H54 (cell line): Measurements from ENCODE around the gene CFAP91.

Source experiments
- DNase-seq: peaks from one replicate; pipeline ENCODE4 v3.0.0; 2011; ENCODE audit warnings: low spot score, mixed read lengths; ENCODE audit not compliant: insufficient read length
- FAIRE-seq: peaks from 3 replicates; lab custom pipeline; 2011; peaks lifted over from hg19 to GRCh38; lab: Jason Lieb, UNC
- POLR2A ChIP-seq: IDR thresholded peaks from 2 replicates; pipeline ENCODE4 v1.6.1; 2011; ENCODE audit warnings: low read depth, mild to moderate bottlenecking, low read length

CFAP91 gene

DNA sequence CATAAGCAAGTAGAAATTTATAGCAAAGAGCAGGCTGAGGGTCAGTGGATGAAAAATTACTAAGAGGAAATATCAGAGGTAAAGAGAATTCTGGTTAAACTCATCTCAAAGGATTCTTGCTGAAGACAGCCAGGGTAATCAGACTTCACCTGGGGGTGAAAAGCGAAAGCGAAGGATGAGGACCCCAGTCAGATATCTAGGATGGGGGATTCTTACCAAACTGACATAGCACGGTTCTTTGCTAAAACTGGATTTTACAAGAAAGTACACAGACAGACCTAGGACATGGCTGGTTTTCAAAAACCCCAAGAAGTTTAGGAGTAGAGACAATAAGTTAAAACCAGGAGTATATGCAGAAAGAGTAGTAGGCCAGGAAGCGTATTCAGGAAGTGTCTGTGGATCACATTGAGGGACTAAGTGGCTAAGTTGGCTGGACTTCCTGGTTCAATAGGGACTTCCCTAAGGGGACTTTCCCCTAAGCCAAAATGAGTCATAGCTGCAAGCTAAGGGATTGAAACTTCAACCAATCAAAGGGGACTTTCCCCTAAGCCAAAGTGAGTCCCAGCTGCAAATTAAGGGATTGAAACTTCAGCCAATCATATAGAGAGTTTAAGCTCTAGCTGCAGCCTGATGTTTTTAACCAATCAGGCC lies 2.4 kb upstream of the CFAP91 start:
- TF ChIP-seq POLR2A: no peak
- no peak for FAIRE-seq
- DNase-seq: no peak

DNA sequence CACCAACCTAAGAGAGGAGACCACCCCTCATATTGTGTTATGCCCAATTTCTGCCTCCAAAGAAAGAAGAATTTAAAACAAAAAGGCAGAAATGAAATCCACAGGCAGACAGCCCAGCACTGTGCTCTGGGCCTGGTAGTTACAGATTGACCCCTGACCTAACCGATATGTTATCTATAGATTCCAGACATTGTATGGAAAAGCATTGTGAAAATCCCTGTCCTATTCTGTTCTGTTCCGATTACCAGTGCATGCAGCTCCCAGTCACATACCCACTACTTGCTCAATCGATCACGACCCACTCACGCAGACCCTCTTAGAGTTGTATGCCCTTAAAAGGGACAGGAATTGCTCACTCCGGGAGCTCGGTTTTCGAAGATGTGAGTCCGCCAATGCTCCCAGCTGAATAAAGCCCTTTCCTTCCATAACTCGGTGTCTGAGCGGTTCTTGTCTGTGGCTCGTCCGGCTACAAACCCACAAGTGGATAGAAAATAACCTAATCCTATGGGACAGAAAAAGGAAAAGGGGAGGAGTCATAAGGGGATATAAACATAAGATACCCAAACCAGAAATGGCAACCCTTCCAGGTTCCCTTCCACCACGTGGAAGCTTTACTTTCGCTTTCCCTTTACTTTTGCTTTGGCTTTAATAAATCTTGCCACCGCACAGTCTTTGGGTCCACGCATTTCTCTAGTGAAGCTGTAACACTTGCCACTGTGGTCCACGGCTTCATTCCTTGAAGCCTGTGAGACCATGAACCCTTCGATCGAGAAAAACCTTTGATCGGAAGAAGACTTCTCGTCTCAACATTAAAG lies 1.7 kb upstream of the CFAP91 start:
- DNase-seq (no peak), FAIRE-seq (no peak)

GRCh38 chr3:119703820-119704531 lies 1.2 kb downstream of the CFAP91 start:
- no peak for FAIRE-seq
- no peak for DNase-seq
- no peak for TF ChIP-seq POLR2A

More for the DNA sequence above, 1.7 kb upstream of the CFAP91 start:
- no peak for TF ChIP-seq POLR2A

- FAIRE-seq: no peak
- no peak for DNase-seq
- no peak for TF ChIP-seq POLR2A
Observed at GRCh38 chr3:119715105-119715504, 12.3 kb downstream of the CFAP91 start.

DNA sequence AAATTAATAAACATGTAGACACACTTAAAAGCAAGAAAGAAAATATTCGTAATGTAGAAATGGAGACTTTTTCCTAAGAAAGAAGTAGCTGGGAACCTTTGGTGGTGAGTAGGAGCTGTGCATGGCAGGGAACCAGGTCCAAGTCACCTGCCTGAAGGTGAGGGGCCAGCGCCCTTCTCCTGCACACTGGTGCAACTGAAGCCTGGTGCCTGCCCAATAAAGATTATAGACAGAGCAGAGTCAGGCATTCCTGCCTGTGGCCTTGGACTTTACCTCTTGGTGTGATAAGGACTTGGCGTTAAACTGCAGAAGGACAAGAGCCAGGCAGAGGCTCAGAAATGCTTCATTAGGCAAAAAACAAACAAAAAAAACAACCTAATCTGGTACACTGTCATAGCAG lies 14.2 kb downstream of the CFAP91 start:
- FAIRE-seq: no peak
- no peak for TF ChIP-seq POLR2A
- no peak for DNase-seq

DNA sequence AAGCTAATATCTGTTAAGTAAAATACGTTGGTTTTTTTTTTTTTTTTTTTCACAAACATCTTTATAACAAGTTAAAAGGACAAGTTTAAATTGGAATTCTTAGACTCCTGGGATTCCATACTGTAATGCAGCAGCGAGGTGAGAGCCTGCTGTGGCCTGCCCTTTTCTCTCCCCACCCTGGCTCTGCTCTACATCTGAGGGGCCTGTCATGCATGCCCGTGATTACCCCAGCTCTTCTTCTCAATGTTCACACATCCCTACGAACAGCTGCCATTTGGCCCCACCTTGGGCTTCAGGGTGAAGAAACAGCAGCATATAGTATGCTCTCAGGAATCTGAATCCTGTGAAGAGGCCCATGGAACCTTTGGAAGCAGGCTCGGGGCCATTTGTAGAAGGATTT lies 14.7 kb downstream of the CFAP91 start:
- FAIRE-seq: no peak
- no peak for DNase-seq
- TF ChIP-seq POLR2A: no peak

- DNase-seq (no peak), FAIRE-seq (no peak)
- no peak for TF ChIP-seq POLR2A
Observed at GRCh38 chr3:119723022-119723421, 20.2 kb downstream of the CFAP91 start.

DNA sequence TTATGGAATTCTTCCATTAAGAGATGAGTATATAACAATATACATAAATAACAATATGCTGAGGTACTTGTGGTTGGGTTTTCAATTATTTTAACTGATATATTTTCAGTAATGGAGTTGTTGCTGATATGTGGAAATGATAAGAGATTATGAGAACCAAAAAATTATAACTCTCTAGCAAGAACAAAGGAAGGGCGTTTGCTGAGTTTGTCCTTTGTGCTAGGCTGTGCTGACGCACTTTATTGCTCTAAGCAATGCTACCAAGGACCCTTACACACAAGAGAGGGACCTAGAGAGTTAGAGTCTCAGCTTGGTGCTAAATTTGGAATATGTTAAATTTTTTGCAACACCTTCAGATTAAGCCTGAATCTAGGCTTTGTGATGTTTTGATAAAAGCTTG lies 24.1 kb downstream of the CFAP91 start:
- FAIRE-seq (no peak), DNase-seq (no peak)
- no peak for TF ChIP-seq POLR2A

GRCh38 chr3:119729996-119730395 lies 27.2 kb downstream of the CFAP91 start:
- FAIRE-seq: no peak
- TF ChIP-seq POLR2A: no peak
- DNase-seq: no peak

DNA sequence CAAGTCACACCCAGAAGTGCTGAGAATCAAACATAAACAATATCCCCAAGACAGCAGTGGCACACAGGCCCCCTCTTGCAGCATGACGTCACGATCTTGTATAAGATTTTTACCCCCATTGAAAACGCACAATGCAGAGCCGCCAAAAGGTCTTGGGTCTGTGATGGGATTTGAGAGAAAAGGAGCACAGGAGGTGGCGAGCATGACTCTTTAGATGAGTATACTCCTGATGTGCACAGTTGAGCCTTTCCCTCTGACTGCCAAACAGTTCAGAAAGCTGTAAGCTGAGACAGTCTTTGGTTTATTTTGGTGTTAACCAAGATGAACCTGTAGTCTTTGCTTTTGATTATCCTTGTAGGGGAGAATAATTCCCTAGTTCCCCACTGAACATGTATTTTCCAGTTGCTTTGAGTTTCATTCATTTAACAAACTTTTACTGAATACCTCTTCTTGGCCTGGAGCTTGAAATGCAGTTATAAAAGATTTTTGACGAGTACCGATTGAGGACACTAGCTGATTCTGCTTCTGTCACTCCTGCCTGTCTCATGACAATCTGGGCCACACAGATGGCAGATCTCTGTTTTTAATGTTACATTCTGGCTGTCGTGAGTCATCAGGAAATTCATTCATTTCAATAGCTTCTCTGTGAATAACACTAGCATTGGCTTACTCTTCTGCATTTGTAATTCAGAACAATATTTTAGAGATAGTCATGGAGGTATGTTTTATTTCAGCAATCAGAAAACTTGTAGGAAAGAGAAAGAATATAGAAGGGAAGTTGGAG lies 28.9 kb downstream of the CFAP91 start:
- FAIRE-seq: peak; percentile 69
- no peak for TF ChIP-seq POLR2A

GRCh38 chr3:119733812-119734211 lies 31.0 kb downstream of the CFAP91 start:
- FAIRE-seq: no peak
- TF ChIP-seq POLR2A: no peak
- no peak for DNase-seq

More for the DNA sequence above, 28.9 kb downstream of the CFAP91 start:
- DNase-seq: no peak

DNA sequence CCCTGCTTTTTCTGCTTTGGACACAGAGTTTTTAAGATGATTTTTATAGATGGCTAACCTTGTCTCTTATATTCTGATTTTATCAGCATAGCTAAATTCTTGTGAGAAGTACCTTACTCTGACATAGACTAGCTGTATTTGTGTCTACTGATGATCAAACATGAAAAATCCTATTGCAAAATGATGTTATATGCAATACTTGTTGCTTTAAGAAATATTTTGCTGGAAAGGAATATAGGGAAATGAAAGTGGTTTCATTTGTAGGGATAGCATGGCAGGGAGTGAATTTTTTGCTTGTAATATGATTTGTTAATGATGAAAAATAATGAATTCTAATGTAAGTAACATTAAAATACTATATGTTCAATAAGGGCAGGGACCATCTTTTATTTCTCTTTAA lies 35.9 kb downstream of the CFAP91 start:
- FAIRE-seq: no peak
- TF ChIP-seq POLR2A: no peak

More for the DNA sequence above, 35.9 kb downstream of the CFAP91 start:
- DNase-seq: no peak
